Upper lobe of left lung (tissue), 4 donors: ENCODE results near the gene TPSG1.

Source experiments
- POLR2A ChIP-seq, 4 donors: fragments of 450-650 bp; IDR thresholded peaks; one replicate each; pipeline ENCODE4 v1.5.1; 2016 to 2017; ENCODE audit warnings: antibody characterized with exemption in 4 of 4, mild to moderate bottlenecking in 2 of 4
- POLR2AphosphoS5 ChIP-seq, 2 donors: sonication (generic); formaldehyde crosslinking; IDR thresholded peaks; one replicate each; pipeline ENCODE4 v1.5.1; 2017; ENCODE audit warnings: antibody characterized with exemption in 2 of 2
- TF ChIP-seq, protein P1 (sequence below), 6 experiments: fragments of 450-650 bp in 4 of 6; fragments of 200-600 bp in 2 of 6; sonication (generic) in 2 of 6; IDR thresholded peaks; one replicate each; pipeline ENCODE4 v1.5.1; 2016 to 2019; ENCODE audit warnings: antibody characterized with exemption in 6 of 6

DNA sequence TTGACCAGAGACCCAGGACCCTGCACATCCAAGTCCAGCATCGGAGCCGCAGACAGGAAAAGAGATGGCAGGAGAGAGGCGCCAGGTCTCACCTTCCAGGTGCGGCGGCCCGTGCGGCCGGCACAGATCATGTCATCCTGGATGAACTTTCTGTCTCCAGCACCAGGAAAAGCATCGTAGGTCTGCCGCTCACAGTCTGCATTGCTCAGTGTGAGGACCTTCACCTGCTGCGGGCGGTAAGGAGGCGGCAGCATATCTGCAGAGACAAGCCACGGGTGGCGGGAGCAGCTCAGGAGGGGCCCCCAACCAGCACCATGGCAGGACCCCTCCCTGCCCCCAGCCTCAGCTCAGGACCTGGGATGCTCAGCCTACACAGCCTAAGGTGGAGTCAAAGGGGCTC is 48.7 kb upstream of the TPSG1 start:
- TF ChIP-seq, protein P1, sequence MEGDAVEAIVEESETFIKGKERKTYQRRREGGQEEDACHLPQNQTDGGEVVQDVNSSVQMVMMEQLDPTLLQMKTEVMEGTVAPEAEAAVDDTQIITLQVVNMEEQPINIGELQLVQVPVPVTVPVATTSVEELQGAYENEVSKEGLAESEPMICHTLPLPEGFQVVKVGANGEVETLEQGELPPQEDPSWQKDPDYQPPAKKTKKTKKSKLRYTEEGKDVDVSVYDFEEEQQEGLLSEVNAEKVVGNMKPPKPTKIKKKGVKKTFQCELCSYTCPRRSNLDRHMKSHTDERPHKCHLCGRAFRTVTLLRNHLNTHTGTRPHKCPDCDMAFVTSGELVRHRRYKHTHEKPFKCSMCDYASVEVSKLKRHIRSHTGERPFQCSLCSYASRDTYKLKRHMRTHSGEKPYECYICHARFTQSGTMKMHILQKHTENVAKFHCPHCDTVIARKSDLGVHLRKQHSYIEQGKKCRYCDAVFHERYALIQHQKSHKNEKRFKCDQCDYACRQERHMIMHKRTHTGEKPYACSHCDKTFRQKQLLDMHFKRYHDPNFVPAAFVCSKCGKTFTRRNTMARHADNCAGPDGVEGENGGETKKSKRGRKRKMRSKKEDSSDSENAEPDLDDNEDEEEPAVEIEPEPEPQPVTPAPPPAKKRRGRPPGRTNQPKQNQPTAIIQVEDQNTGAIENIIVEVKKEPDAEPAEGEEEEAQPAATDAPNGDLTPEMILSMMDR (IDR thresholded peaks at IDR 0.05), result no peak
- TF ChIP-seq POLR2AphosphoS5 (IDR thresholded peaks at IDR 0.05) (no peak), POLR2A (IDR thresholded peaks at IDR 0.05) (no peak)
